Cardiac muscle cell (in vitro differentiated cells and primary cell): ENCODE results near the gene MMP11. TPM values are rescaled to one million over a fixed set of nuclear protein-coding genes. Genes with fewer than 3 reads are reported as not detected.

ENCODE experiments used
- DNase-seq, 2 donors: peaks; one replicate each; pipeline versions ENCODE4 v3.0.0 to v3.0.0-alpha.2; 2010 to 2017; ENCODE audit warnings: low read depth in 1 of 2, low spot score in 1 of 2
- H3K27ac ChIP-seq: fragments of 200-600 bp; sonication (generic); 2 replicates; pipeline ENCODE4 v1.5.1; 2016
- H3K27me3 ChIP-seq: fragments of 200-600 bp; sonication (generic); 2 replicates; pipeline ENCODE4 v1.6.0; 2016; ENCODE audit warnings: control low read depth
- H3K36me3 ChIP-seq: fragments of 200-600 bp; sonication (generic); 2 replicates; pipeline ENCODE4 v1.5.1; 2016; ENCODE audit warnings: control low read depth
- H3K4me1 ChIP-seq: fragments of 200-600 bp; sonication (generic); 2 replicates; pipeline ENCODE4 v1.8.1; 2017; ENCODE audit warnings: low read depth, mild to moderate bottlenecking, mixed run types
- H3K4me3 ChIP-seq: fragments of 200-600 bp; sonication (generic); 2 replicates; pipeline ENCODE4 v1.5.1; 2016; ENCODE audit warnings: mild to moderate bottlenecking
- H3K9me3 ChIP-seq: fragments of 200-600 bp; sonication (generic); 2 replicates; pipeline ENCODE4 v1.5.1; 2017; ENCODE audit warnings: low read depth, mild to moderate bottlenecking, control low read depth
- polyA plus RNA-seq: library from polyadenylated mRNA; unstranded; fragments of >200 nt; fragmentation: Nextera tagmentation; extraction: Ambion mirVana; gene quantifications from 2 replicates; pipeline ENCODE4 v1.2.1, GENCODE V29; 2016
- total RNA-seq: library from RNA; depleted of rRNA; stranded (reverse); fragments of >200 nt; gene quantifications from 2 replicates; pipeline ENCODE4 v1.2.3, GENCODE V29; 2016
- TF ChIP-seq, protein P1 (sequence below): IDR thresholded peaks from 2 replicates; pipeline ENCODE4 v1.5.1; 2012; ENCODE audit warnings: low read depth, mild to moderate bottlenecking, low read length

The MMP11 gene
- total and polyA plus RNA-seq, 2 experiments from 2014 or later = 39.0 to 71.2 TPM

DNA sequence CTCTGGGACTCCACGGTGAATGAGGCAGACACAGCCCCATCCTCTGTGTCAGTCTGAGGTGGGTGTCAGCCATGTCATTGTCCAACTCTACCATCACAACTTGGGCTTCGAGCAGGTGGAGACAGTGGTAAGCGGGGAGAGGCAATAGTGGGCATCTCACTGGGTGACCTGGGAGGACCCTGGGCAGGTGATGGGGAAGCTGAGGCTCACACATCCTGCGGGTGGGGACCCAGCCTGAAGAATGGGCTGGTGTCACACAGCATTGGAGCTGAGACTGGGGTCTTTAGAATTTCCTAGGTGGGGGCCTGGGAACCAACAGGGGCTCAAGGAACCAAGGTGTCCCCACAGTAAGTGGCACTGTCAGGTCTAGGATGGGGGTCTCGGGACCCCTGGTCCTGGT, 7.1 kb downstream of the MMP11 start:
- H3K27ac ChIP-seq = no peak overlapping the region
- no peaks in the 10 kb centered on the region for H3K36me3 ChIP-seq
- no peak for DNase-seq
- H3K4me1 ChIP-seq = no peaks in the 10 kb centered on the region
- H3K27me3 ChIP-seq = no peaks in the 10 kb centered on the region
- no peaks in the 10 kb centered on the region for H3K9me3 ChIP-seq
- no peak overlapping the region for H3K4me3 ChIP-seq
- TF ChIP-seq, protein P1, sequence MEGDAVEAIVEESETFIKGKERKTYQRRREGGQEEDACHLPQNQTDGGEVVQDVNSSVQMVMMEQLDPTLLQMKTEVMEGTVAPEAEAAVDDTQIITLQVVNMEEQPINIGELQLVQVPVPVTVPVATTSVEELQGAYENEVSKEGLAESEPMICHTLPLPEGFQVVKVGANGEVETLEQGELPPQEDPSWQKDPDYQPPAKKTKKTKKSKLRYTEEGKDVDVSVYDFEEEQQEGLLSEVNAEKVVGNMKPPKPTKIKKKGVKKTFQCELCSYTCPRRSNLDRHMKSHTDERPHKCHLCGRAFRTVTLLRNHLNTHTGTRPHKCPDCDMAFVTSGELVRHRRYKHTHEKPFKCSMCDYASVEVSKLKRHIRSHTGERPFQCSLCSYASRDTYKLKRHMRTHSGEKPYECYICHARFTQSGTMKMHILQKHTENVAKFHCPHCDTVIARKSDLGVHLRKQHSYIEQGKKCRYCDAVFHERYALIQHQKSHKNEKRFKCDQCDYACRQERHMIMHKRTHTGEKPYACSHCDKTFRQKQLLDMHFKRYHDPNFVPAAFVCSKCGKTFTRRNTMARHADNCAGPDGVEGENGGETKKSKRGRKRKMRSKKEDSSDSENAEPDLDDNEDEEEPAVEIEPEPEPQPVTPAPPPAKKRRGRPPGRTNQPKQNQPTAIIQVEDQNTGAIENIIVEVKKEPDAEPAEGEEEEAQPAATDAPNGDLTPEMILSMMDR = no peak

DNA sequence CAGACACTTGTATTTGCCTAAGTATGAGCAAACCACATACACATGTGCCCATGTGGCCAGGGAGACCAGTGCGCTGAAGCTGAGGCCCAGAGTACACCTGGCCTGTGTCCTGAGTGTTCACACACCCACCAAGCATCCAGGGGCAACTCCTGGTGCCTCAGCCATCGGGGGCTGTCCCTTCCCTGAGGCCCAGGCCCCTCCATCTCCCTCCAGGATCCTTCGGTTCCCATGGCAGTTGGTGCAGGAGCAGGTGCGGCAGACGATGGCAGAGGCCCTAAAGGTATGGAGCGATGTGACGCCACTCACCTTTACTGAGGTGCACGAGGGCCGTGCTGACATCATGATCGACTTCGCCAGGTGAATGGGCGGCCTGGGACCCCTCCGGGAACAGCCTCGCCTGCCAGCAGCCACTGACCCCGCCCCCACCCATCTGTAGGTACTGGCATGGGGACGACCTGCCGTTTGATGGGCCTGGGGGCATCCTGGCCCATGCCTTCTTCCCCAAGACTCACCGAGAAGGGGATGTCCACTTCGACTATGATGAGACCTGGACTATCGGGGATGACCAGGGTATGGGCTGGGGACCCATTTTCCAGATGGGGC, 7.6 kb downstream of the MMP11 start:
- Histone ChIP-seq H3K4me3 (no peak overlapping the region), H3K4me1 (no peaks in the 10 kb centered on the region), H3K27ac (no peak overlapping the region), H3K36me3 (no peaks in the 10 kb centered on the region), H3K9me3 (no peaks in the 10 kb centered on the region), H3K27me3 (no peaks in the 10 kb centered on the region)
- TF ChIP-seq, protein P1 = no peak
- DNase-seq = no peak

DNA sequence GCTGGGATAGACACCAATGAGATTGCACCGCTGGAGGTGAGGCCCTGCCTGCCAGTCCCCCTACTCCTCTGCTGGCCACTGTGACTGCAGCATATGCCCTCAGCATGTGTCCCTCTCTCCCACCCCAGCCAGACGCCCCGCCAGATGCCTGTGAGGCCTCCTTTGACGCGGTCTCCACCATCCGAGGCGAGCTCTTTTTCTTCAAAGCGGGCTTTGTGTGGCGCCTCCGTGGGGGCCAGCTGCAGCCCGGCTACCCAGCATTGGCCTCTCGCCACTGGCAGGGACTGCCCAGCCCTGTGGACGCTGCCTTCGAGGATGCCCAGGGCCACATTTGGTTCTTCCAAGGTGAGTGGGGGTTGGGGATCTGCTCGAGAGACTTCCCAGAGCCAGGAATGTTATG, 8.4 kb downstream of the MMP11 start:
- H3K9me3 ChIP-seq = no peaks in the 10 kb centered on the region
- no peak overlapping the region for H3K4me3 ChIP-seq
- peaks cover under 1% of the 10 kb centered on the region for H3K4me1 ChIP-seq

DNA sequence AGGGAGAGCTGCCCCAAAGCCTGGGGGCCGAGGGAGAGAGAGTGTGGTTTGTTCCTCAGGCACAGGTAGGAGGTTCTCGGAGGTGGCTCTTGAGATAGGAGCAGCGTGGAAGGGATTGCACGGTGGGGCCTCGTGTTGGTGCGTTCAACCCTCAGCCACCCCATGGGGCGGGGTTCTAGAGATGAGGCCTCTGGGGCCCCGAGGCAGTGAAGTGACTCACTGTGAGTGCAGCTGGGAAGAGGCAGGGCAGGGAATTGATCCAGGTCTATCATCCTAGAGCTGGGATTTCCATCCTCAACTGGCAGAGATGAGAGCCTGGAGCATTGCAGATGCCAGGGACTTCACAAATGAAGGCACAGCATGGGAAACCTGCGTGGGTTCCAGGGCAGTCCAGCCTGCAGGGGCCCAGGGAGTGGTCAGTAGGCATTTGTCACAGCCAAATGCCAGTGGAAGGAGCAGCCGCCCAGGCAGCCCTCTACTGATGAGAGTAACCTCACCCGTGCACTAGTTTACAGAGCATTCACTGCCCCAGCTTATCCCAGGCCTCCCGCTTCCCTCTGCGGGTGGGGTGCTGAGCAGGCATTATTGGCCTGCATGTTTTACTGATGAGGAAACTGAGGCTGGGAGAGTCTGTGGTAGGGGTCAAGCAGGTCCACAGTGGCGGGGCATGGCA, 9.0 kb downstream of the MMP11 start:
- H3K27me3 ChIP-seq = no peaks in the 10 kb centered on the region
- TF ChIP-seq, protein P1 = no peak
- no peak overlapping the region for H3K27ac ChIP-seq
- H3K9me3 ChIP-seq = no peaks in the 10 kb centered on the region
- H3K4me1 ChIP-seq = peaks cover 6% of the 10 kb centered on the region
- H3K36me3 ChIP-seq = no peaks in the 10 kb centered on the region
- DNase-seq = no peak
- no peak overlapping the region for H3K4me3 ChIP-seq

More for the DNA sequence above, 8.4 kb downstream of the MMP11 start:
- Histone ChIP-seq H3K36me3 (no peaks in the 10 kb centered on the region), H3K27me3 (no peaks in the 10 kb centered on the region), H3K27ac (no peak overlapping the region)
- DNase-seq = no peak
- TF ChIP-seq, protein P1 = no peak

DNA sequence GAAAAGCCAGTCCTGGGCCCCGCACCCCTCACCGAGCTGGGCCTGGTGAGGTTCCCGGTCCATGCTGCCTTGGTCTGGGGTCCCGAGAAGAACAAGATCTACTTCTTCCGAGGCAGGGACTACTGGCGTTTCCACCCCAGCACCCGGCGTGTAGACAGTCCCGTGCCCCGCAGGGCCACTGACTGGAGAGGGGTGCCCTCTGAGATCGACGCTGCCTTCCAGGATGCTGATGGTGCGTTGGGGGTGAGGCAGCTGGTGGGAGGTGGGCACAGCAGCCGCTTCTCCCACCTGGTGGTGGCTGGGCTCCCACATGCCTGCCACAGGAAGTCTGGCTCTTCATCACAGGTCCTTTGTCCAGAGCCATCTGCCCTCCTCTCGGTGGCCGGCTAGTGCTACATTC, 9.6 kb downstream of the MMP11 start:
- Histone ChIP-seq H3K27me3 (no peaks in the 10 kb centered on the region), H3K27ac (no peak overlapping the region), H3K4me3 (no peak overlapping the region), H3K9me3 (no peaks in the 10 kb centered on the region), H3K36me3 (no peaks in the 10 kb centered on the region), H3K4me1 (peaks cover 6% of the 10 kb centered on the region)
- no peak for DNase-seq
- TF ChIP-seq, protein P1 = no peak
